ENCODE results near the gene KRTAP5-8. TPM values are rescaled to one million over a fixed set of nuclear protein-coding genes. Genes with fewer than 3 reads are reported as not detected.

Gene KRTAP5-8
- total and polyA plus RNA-seq, 9 of the 15 experiments (the other 6 are each of a cell fraction or from before 2014, with no cell fraction given): not detected

- ChIA-PET CTCF (ENCODE audit: low intra/inter-chr PET ratio) (no interaction called here), POLR2A (no interaction called here)
- Histone ChIP-seq H2AFZ (ENCODE audit: low read depth, low read length) (no peak overlapping the region), H3K4me1 (replicated peaks in 1 of 2; ENCODE audit: control insufficient read depth in 2 of 2, insufficient read depth in 2 of 2, low read length in 2 of 2) (peaks cover 0 to 3% of the 10 kb centered on the region in 2 experiments; a peak in 1 of 5 replicates), H3K9me1 (ENCODE audit: control insufficient read depth, insufficient read depth, low read length) (no peaks in the 10 kb centered on the region), H3K36me3 (ENCODE audit: control insufficient read depth, insufficient read depth, low read length) (no peaks in the 10 kb centered on the region), H3K9ac (ENCODE audit: insufficient read depth in 1 of 2, low read depth in 2 of 2, low read length in 2 of 2) (no peak overlapping the region), H3K27ac (ENCODE audit: extremely low read depth, low read depth, low read length) (no peak overlapping the region), H3K4me3 (no peak overlapping the region), H3K27me3 (ENCODE audit: control insufficient read depth in 2 of 2, insufficient read depth in 2 of 2, low read length in 2 of 2) (peaks cover 3 to 23% of the 10 kb centered on the region in 2 experiments; a peak in 4 of 5 replicates), H3K79me2 (ENCODE audit: control insufficient read depth, insufficient read depth, low read length) (no peaks in the 10 kb centered on the region), H3K4me2 (ENCODE audit: insufficient read depth, low read length) (no peak overlapping the region), H4K20me1 (replicated peaks; ENCODE audit: control insufficient read depth, insufficient read depth, low read length) (no peaks in the 10 kb centered on the region), H3K9me3 (replicated peaks; ENCODE audit: control insufficient read depth, insufficient read depth, low read depth, low read length) (no peaks in the 10 kb centered on the region)
- TF ChIP-seq, protein P1, sequence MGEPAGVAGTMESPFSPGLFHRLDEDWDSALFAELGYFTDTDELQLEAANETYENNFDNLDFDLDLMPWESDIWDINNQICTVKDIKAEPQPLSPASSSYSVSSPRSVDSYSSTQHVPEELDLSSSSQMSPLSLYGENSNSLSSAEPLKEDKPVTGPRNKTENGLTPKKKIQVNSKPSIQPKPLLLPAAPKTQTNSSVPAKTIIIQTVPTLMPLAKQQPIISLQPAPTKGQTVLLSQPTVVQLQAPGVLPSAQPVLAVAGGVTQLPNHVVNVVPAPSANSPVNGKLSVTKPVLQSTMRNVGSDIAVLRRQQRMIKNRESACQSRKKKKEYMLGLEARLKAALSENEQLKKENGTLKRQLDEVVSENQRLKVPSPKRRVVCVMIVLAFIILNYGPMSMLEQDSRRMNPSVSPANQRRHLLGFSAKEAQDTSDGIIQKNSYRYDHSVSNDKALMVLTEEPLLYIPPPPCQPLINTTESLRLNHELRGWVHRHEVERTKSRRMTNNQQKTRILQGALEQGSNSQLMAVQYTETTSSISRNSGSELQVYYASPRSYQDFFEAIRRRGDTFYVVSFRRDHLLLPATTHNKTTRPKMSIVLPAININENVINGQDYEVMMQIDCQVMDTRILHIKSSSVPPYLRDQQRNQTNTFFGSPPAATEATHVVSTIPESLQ (CRISPR knock-in tag; IDR thresholded peaks at IDR 0.05): no peak
- TF ChIP-seq RBM15 (IDR thresholded peaks at IDR 0.05; ENCODE audit: insufficient read depth, low read length) (no peak), ZNF347 (CRISPR knock-in tag; IDR thresholded peaks at IDR 0.05; ENCODE audit: low read depth) (no peak), TAL1 (IDR thresholded peaks at IDR 0.05) (no peak), LEF1 (IDR thresholded peaks at IDR 0.05) (no peak), KDM5B (IDR thresholded peaks at IDR 0.05; ENCODE audit: insufficient replicate concordance, low read depth, low read length) (no peak), HMG20B (CRISPR knock-in tag; IDR thresholded peaks at IDR 0.05) (no peak), TFAM (CRISPR knock-in tag; conservative IDR thresholded peaks at IDR 0.05) (no peak), GMEB1 (CRISPR knock-in tag; IDR thresholded peaks at IDR 0.05) (no peak), ATF1 (CRISPR knock-in tag; IDR thresholded peaks at IDR 0.05) (no peak), ATF1 (tag; IDR thresholded peaks at IDR 0.05) (no peak), SRSF1 (IDR thresholded peaks at IDR 0.05; ENCODE audit: low read depth, low read length) (no peak)
- TF ChIP-seq, protein P2, sequence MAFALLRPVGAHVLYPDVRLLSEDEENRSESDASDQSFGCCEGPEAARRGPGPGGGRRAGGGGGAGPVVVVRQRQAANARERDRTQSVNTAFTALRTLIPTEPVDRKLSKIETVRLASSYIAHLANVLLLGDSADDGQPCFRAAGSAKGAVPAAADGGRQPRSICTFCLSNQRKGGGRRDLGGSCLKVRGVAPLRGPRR (CRISPR knock-in tag; IDR thresholded peaks at IDR 0.05): no peak
- in situ Hi-C loops (cut with MboI): no loop called here
- FAIRE-seq (no peak), ATAC-seq (no peak), DNase-seq (ENCODE audit: extremely low read depth in 1 of 4, low spot score in 3 of 4) (no peak)
- no TSS peak for BruUV-seq (replicated peaks)
- intact Hi-C loops (cut with micrococcal nuclease): no loop called here
Observed at GRCh38 chr11:71557257-71557656, 19.4 kb downstream of the KRTAP5-8 start.
